Panc1 (cell line): ENCODE measurements around the gene TOMM70.

Experiments used
- CTCF ChIP-seq: fragments of 450-650 bp; IDR thresholded peaks from 2 replicates; pipeline ENCODE4 v1.5.1; 2017; ENCODE audit warnings: mild to moderate bottlenecking
- REST ChIP-seq, 2 experiments: IDR thresholded peaks; 2 replicates each; pipeline ENCODE4 v1.6.1; 2011 to 2012; ENCODE audit warnings: low read depth in 2 of 2, control low read depth in 1 of 2, low read length in 1 of 2, mild to moderate bottlenecking in 1 of 2, moderate library complexity in 1 of 2; ENCODE audit not compliant: insufficient read depth in 1 of 2

DNA sequence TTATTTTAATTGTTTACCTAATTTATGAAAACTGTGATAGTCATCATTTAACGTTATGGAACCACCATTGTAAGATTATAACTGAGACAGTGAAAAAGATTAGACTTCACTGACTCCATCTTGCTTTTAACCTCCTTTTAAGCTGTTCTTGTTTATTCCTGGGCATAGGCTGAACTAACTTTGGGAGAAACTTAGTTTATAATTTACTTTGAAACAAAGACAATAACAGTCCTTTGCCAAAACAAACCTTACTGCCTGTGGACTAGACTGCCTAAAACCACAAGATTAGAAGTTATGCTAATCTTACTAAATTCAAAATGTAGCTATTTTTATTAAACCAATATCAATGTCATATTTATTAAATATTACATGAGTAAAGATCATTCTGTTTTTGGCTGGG is 47.2 kb upstream of the TOMM70 start:
- TF ChIP-seq CTCF (no peak), REST (IDR thresholded peaks at IDR 0.05; ENCODE audit: insufficient read depth in 1 of 2, low read depth in 2 of 2, low read length in 1 of 2) (no peak)
